K562 (cell line): ENCODE measurements around the gene CREB5. TPM values are rescaled to one million over a fixed set of nuclear protein-coding genes. Genes with fewer than 3 reads are reported as not detected.

ENCODE experiments used
- ATAC-seq: fragments of 200-7000 bp; cut with Tn5 transposase; 3 replicates; pipeline ENCODE4 v1.9.1; 2020; ENCODE audit warnings: moderate library complexity
- BruUV-seq: library from RNA; stranded (reverse); fragments of 400-500 nt; replicated peaks from 2 replicates; lab custom pipeline; 2021; lab: Mats Ljungman, UMichigan
- CTCF ChIA-PET: fragments of 300-600 bp; formaldehyde crosslinking; extraction: SDS; loops from one replicate; lab custom pipeline; 2021; ENCODE audit warnings: low intra/inter-chr PET ratio; lab: Yijun Ruan, JAX
- POLR2A ChIA-PET: fragments of 300-600, 350-650 bp; sonication (Branson Sonifier 250); formaldehyde crosslinking; extraction: SDS; loops from one replicate; lab custom pipeline; 2021; ENCODE audit warnings: antibody characterized with exemption, inconsistent platforms; lab: Yijun Ruan, JAX
- DNase-seq, 4 experiments: peaks; one replicate each; pipeline versions ENCODE4 v3.0.0 to v3.0.0-alpha.2; 2011 to 2018; ENCODE audit warnings: low spot score in 3 of 4, mixed read lengths in 3 of 4; ENCODE audit errors: extremely low read depth in 1 of 4
- FAIRE-seq: peaks from 2 replicates; lab custom pipeline; 2011; peaks lifted over from hg19 to GRCh38; lab: Jason Lieb, UNC
- H2AFZ ChIP-seq: 2 replicates; pipeline ENCODE4 v1.6.0; 2011; ENCODE audit warnings: low read depth, low read length, control low read depth, inconsistent platforms
- H3K27ac ChIP-seq: fragments of 200-600 bp; 3 replicates; pipeline ENCODE4 v1.8.0; 2011; ENCODE audit warnings: low read depth, mild to moderate bottlenecking, control low read depth, inconsistent platforms, low read length, moderate library complexity, mixed read lengths; ENCODE audit errors: extremely low read depth
- H3K27me3 ChIP-seq, 2 experiments: fragments of 300-600 bp in 1 of 2; 2 replicates in 1 of 2; 3 replicates in 1 of 2; pipeline versions ENCODE4 v1.6.0 to v1.8.0; 2011; ENCODE audit warnings: inconsistent platforms in 2 of 2, low read length in 2 of 2, mild to moderate bottlenecking in 1 of 2, mixed read lengths in 1 of 2, moderate library complexity in 1 of 2; ENCODE audit not compliant: control insufficient read depth in 2 of 2, insufficient read depth in 2 of 2
- H3K36me3 ChIP-seq: fragments of 300-600 bp; 3 replicates; pipeline ENCODE4 v1.8.0; 2011; ENCODE audit warnings: mild to moderate bottlenecking, low read length, inconsistent platforms; ENCODE audit not compliant: control insufficient read depth, insufficient read depth
- H3K4me1 ChIP-seq, 2 experiments: fragments of 200-600 bp in 1 of 2; replicated peaks in 1 of 2; 2 replicates in 1 of 2; 3 replicates in 1 of 2; pipeline versions ENCODE4 v1.5.1 to v1.8.0; 2011; ENCODE audit warnings: inconsistent platforms in 2 of 2, low read length in 2 of 2, mild to moderate bottlenecking in 1 of 2, mixed read lengths in 1 of 2, moderate library complexity in 1 of 2; ENCODE audit not compliant: control insufficient read depth in 2 of 2, insufficient read depth in 2 of 2
- H3K4me2 ChIP-seq: 2 replicates; pipeline ENCODE4 v1.6.1; 2011; ENCODE audit warnings: low read length, control low read depth, inconsistent platforms, mixed read lengths; ENCODE audit not compliant: insufficient read depth
- H3K4me3 ChIP-seq: fragments of 200-600 bp; sonication (generic), shearing (Covaris generic); 2 replicates; pipeline ENCODE4 v1.5.1; 2016; ENCODE audit warnings: control low read depth, inconsistent platforms
- H3K79me2 ChIP-seq: fragments of 200-600 bp; 3 replicates; pipeline ENCODE4 v1.8.0; 2011; ENCODE audit warnings: low read length, inconsistent platforms; ENCODE audit not compliant: control insufficient read depth, insufficient read depth
- H3K9ac ChIP-seq, 2 experiments: 2 replicates each; pipeline versions ENCODE4 v1.6.0 to v1.6.1; 2011; ENCODE audit warnings: low read depth in 2 of 2, low read length in 2 of 2, control low read depth in 1 of 2, inconsistent platforms in 1 of 2, mild to moderate bottlenecking in 1 of 2, mixed read lengths in 1 of 2; ENCODE audit not compliant: insufficient read depth in 1 of 2
- H3K9me1 ChIP-seq: one replicate; pipeline ENCODE4 v1.6.0; 2011; ENCODE audit warnings: inconsistent platforms, mild to moderate bottlenecking, low read length, moderate library complexity; ENCODE audit not compliant: control insufficient read depth, insufficient read depth
- H3K9me3 ChIP-seq: replicated peaks from 2 replicates; pipeline ENCODE4 v1.5.1; 2011; ENCODE audit warnings: low read depth, low read length, inconsistent platforms; ENCODE audit not compliant: control insufficient read depth, insufficient read depth
- H4K20me1 ChIP-seq: replicated peaks from 2 replicates; pipeline ENCODE4 v1.6.1; 2011; ENCODE audit warnings: low read length, inconsistent platforms, mixed read lengths; ENCODE audit not compliant: control insufficient read depth, insufficient read depth
- GTF3C2 ChIP-seq: IDR thresholded peaks from 3 replicates; pipeline ENCODE4 v1.6.1; 2011; ENCODE audit warnings: borderline replicate concordance, mild to moderate bottlenecking, moderate library complexity; ENCODE audit not compliant: insufficient read length; ENCODE audit errors: extremely low read depth
- HBP1 ChIP-seq: fragments of 450-650 bp; formaldehyde crosslinking; IDR thresholded peaks from 2 replicates; pipeline ENCODE4 v1.4.0; 2022; ENCODE audit warnings: missing genetic modification characterization
- JUNB ChIP-seq: fragments of 450-650 bp; formaldehyde crosslinking; conservative IDR thresholded peaks from 2 replicates; pipeline ENCODE4 v1.4.0; 2020; ENCODE audit warnings: mild to moderate bottlenecking
- MCM5 ChIP-seq: fragments of 450-650 bp; IDR thresholded peaks from 2 replicates; pipeline ENCODE4 v1.6.1; 2016; ENCODE audit warnings: low read depth
- NBN ChIP-seq: fragments of 450-650 bp; IDR thresholded peaks from 2 replicates; pipeline ENCODE4 v1.6.1; 2016; ENCODE audit warnings: low read depth, mild to moderate bottlenecking
- SP2 ChIP-seq: IDR thresholded peaks from 2 replicates; pipeline ENCODE4 v1.6.1; 2011; ENCODE audit warnings: mild to moderate bottlenecking, low read depth, low read length, moderate library complexity; ENCODE audit not compliant: poor library complexity, severe bottlenecking; ENCODE audit errors: extremely low read depth
- TAF7 ChIP-seq: fragments of 450-650 bp; IDR thresholded peaks from 2 replicates; pipeline ENCODE4 v1.6.1; 2016; ENCODE audit warnings: missing genetic modification characterization, missing compliant biosample characterization
- ZFP30 ChIP-seq: fragments of 250-450 bp; sonication (Bioruptor Pico); IDR thresholded peaks from 2 replicates; pipeline ENCODE4 v1.8.0; 2022; ENCODE audit warnings: moderate library complexity, mild to moderate bottlenecking, inconsistent platforms, borderline replicate concordance
- ZNF133 ChIP-seq: fragments of 250-450 bp; sonication (Bioruptor Pico); IDR thresholded peaks from 2 replicates; pipeline ENCODE4 v1.4.0; 2020; ENCODE audit warnings: mild to moderate bottlenecking
- WGBS: fragments of 100-300 bp; shearing (Covaris generic); methylation state at CpG from one replicate; pipeline ENCODE4 v1.1.6; 2016; ENCODE audit warnings: low coverage, mixed read lengths; ENCODE audit not compliant: insufficient coverage; ENCODE audit errors: missing lambda C conversion rate; 5-methylcytosine and 5-hydroxymethylcytosine counted together
- in situ Hi-C: fragments of 300-500 bp; cut with MboI; formaldehyde crosslinking; loops from 4 replicates; pipeline ENCODE4 v1.15.0; 2018; ENCODE audit warnings: inconsistent platforms, mixed read lengths
- intact Hi-C: fragments of 100-400 bp; cut with micrococcal nuclease; formaldehyde crosslinking; loops from 2 replicates; pipeline ENCODE4 v1.14.2; 2022
- polyA plus RNA-seq, 8 experiments: library from polyadenylated mRNA; depleted of rRNA in 4 of 8; stranded (reverse) in 5 of 8; unstranded in 3 of 8; fragments of >200 nt; fragmentation: Nextera tagmentation in 2 of 8; fragmentation: Illumina TruSeq in 1 of 8; extraction: Ambion mirVana in 2 of 8; extraction: Trizol in 1 of 8; gene quantifications; 2 replicates each; pipeline versions ENCODE4 v1.2.1 to v1.2.3, GENCODE V29; 2011 to 2014; ENCODE audit warnings: inconsistent platforms in 1 of 8, missing spikeins in 1 of 8
- total RNA-seq, 7 experiments: library from RNA; depleted of rRNA in 6 of 7; stranded (reverse); fragments of >200 nt in 6 of 7; fragmentation: Illumina TruSeq in 2 of 7; extraction: Trizol in 2 of 7; gene quantifications; 2 replicates each; pipeline versions ENCODE4 v1.2.1 to v1.2.3, GENCODE V29; 2011 to 2021; ENCODE audit warnings: low replicate concordance in 1 of 7
- TF ChIP-seq, protein P1 (sequence below), 2 experiments: fragments of 150-350 bp in 1 of 2; IDR thresholded peaks; 2 replicates each; pipeline ENCODE4 v1.6.1; 2012 to 2016; ENCODE audit warnings: low read depth in 2 of 2, low read length in 2 of 2, mild to moderate bottlenecking in 1 of 2, moderate library complexity in 1 of 2
- TF ChIP-seq, protein P2 (sequence below), 2 experiments: IDR thresholded peaks; 2 replicates each; pipeline ENCODE4 v1.6.1; 2011; ENCODE audit warnings: borderline replicate concordance in 1 of 2, control low read depth in 1 of 2, low read depth in 1 of 2, low read length in 1 of 2, mild to moderate bottlenecking in 1 of 2, mixed read lengths in 1 of 2, moderate library complexity in 1 of 2; ENCODE audit not compliant: insufficient read depth in 1 of 2, insufficient read length in 1 of 2, poor library complexity in 1 of 2, severe bottlenecking in 1 of 2; ENCODE audit errors: extremely low read depth in 1 of 2
- TF ChIP-seq, protein P3 (sequence below): fragments of 250-450 bp; sonication (Bioruptor Pico); IDR thresholded peaks from 2 replicates; pipeline ENCODE4 v1.8.0; 2021; ENCODE audit warnings: borderline replicate concordance, mild to moderate bottlenecking, moderate library complexity; ENCODE audit not compliant: poor library complexity, severe bottlenecking

The CREB5 gene
- total and polyA plus RNA-seq, 9 of the 15 experiments (the other 6 are each of a cell fraction or from before 2014, with no cell fraction given): 0.33 to 6.4 (median 1.8) TPM

DNA sequence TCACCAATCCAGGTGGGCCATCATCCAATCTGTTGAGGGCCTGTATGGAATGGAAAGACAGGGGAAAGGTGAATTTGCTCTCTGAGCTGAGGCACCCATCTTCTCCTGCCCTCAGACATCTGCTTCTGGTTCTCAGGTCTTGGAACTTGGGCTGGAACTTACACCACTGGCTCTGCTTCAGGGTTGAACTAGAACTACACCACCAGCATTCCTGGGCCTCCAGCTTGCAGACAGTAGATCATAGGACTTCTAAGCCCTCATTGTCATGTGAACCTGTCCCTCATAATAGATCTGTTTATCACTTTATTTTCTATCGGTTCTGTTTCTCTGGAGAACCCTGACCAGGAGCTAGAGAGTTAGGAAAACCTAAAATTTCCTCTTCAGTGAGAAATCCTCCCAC, 233.5 kb downstream of the CREB5 start:
- no peaks in the 10 kb centered on the region for H3K27me3 ChIP-seq
- no peaks in the 10 kb centered on the region for H4K20me1 ChIP-seq
- BruUV-seq: no TSS peak
- no peak overlapping the region for H3K9ac ChIP-seq
- no peak overlapping the region for H2AFZ ChIP-seq
- ChIA-PET CTCF (no interaction called here), POLR2A (interaction anchor here (0.6 kb wide), 1 partner anchor 705 kb away, joined by 3 read pairs; no protein-coding TSS in a partner anchor)
- H3K9me3 ChIP-seq: no peaks in the 10 kb centered on the region
- in situ Hi-C loops (no loop called here), intact Hi-C loops (no loop called here)
- H3K4me1 ChIP-seq: no peaks in the 10 kb centered on the region
- DNase-seq: no peak
- no peak overlapping the region for H3K4me3 ChIP-seq
- ATAC-seq: no peak
- no peak for FAIRE-seq
- no peaks in the 10 kb centered on the region for H3K79me2 ChIP-seq
- H3K4me2 ChIP-seq: no peak overlapping the region
- no peaks in the 10 kb centered on the region for H3K36me3 ChIP-seq
- WGBS: 0% methylated on average over 1 of the region's 1 CpG
- H3K9me1 ChIP-seq: no peaks in the 10 kb centered on the region
- H3K27ac ChIP-seq: no peak overlapping the region
- TF ChIP-seq HBP1 (CRISPR knock-in tag) (no peak), JUNB (CRISPR knock-in tag) (no peak), ZNF133 (CRISPR knock-in tag) (no peak), SP2 (no peak), MCM5 (no peak), NBN (no peak), GTF3C2 (no peak), TAF7 (no peak), ZFP30 (CRISPR knock-in tag) (no peak)
- TF ChIP-seq, protein P1, sequence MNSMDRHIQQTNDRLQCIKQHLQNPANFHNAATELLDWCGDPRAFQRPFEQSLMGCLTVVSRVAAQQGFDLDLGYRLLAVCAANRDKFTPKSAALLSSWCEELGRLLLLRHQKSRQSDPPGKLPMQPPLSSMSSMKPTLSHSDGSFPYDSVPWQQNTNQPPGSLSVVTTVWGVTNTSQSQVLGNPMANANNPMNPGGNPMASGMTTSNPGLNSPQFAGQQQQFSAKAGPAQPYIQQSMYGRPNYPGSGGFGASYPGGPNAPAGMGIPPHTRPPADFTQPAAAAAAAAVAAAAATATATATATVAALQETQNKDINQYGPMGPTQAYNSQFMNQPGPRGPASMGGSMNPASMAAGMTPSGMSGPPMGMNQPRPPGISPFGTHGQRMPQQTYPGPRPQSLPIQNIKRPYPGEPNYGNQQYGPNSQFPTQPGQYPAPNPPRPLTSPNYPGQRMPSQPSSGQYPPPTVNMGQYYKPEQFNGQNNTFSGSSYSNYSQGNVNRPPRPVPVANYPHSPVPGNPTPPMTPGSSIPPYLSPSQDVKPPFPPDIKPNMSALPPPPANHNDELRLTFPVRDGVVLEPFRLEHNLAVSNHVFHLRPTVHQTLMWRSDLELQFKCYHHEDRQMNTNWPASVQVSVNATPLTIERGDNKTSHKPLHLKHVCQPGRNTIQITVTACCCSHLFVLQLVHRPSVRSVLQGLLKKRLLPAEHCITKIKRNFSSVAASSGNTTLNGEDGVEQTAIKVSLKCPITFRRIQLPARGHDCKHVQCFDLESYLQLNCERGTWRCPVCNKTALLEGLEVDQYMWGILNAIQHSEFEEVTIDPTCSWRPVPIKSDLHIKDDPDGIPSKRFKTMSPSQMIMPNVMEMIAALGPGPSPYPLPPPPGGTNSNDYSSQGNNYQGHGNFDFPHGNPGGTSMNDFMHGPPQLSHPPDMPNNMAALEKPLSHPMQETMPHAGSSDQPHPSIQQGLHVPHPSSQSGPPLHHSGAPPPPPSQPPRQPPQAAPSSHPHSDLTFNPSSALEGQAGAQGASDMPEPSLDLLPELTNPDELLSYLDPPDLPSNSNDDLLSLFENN (IDR thresholded peaks at IDR 0.05; ENCODE audit: low read depth in 2 of 2, low read length in 2 of 2): no peak
- TF ChIP-seq, protein P2, sequence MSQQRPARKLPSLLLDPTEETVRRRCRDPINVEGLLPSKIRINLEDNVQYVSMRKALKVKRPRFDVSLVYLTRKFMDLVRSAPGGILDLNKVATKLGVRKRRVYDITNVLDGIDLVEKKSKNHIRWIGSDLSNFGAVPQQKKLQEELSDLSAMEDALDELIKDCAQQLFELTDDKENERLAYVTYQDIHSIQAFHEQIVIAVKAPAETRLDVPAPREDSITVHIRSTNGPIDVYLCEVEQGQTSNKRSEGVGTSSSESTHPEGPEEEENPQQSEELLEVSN (IDR thresholded peaks at IDR 0.05; ENCODE audit: borderline replicate concordance in 1 of 2, extremely low read depth in 1 of 2, insufficient read depth in 1 of 2, insufficient read length in 1 of 2, low read depth in 1 of 2, low read length in 1 of 2, poor library complexity in 1 of 2, severe bottlenecking in 1 of 2): no peak
- TF ChIP-seq, protein P3, sequence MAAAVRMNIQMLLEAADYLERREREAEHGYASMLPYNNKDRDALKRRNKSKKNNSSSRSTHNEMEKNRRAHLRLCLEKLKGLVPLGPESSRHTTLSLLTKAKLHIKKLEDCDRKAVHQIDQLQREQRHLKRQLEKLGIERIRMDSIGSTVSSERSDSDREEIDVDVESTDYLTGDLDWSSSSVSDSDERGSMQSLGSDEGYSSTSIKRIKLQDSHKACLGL (CRISPR knock-in tag): no peak
